ENCODE data around the gene CSMD2.
A peak's percentile ranks its signal among the peaks of the same experiment; 100 is the strongest.

The CSMD2 gene

GRCh38 chr1:33473900-33474299, 691.1 kb downstream of the CSMD2 start:
- TF ChIP-seq, protein P1, sequence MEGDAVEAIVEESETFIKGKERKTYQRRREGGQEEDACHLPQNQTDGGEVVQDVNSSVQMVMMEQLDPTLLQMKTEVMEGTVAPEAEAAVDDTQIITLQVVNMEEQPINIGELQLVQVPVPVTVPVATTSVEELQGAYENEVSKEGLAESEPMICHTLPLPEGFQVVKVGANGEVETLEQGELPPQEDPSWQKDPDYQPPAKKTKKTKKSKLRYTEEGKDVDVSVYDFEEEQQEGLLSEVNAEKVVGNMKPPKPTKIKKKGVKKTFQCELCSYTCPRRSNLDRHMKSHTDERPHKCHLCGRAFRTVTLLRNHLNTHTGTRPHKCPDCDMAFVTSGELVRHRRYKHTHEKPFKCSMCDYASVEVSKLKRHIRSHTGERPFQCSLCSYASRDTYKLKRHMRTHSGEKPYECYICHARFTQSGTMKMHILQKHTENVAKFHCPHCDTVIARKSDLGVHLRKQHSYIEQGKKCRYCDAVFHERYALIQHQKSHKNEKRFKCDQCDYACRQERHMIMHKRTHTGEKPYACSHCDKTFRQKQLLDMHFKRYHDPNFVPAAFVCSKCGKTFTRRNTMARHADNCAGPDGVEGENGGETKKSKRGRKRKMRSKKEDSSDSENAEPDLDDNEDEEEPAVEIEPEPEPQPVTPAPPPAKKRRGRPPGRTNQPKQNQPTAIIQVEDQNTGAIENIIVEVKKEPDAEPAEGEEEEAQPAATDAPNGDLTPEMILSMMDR (IDR thresholded peaks at IDR 0.05; ENCODE audit: insufficient read depth, low read length, missing control alignments), result no peak
- CTCF ChIA-PET, result interaction anchor here (1.0 to 11.0 kb wide), 7 partner anchors 8 to 176 kb away, joined by 3 to 436 read pairs (median 5); partner anchors contain the start of gene A3GALT2
- H3K4me3 ChIP-seq (ENCODE audit: low read depth, low read length), result no peak overlapping the region
- no peak for DNase-seq (ENCODE audit: low read depth, low spot score)
- POLR2A ChIA-PET, result no interaction called here

DNA sequence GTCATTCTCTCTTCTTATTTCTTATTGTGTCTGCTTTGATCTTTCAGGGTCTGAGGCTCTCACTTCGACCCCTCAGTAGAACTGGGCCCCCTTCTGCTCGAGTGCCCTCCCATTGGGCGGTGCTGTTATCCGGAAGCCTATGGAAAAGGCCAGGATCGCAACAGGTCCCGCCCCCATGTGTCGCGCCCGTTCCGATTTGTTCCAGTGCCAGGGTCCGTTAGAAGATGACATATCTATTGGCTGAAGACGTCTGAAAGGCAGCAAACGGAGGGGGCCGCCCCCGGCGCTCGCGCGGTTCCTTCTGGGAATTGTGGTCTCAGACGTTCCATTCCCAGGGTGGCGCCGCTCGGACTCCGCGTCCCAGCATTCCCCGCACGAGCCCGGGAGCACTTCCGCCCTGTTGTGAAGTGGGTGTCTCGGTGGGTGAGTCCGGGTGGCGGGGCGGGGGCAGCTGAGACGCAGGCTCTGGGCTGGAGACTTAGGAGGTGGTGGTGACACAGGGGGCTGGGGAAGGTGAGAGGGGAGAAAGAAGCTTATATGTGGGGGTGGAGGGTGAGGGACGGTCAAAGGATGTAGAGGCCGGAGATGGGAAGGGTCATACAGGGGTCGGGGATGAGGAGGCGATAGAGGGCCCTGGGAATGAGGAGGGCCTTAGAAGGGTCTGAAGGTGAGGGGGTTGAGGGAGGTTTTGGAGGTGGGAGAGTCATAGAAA, 692.6 kb downstream of the CSMD2 start, which contains the start of gene ZSCAN20:
Gene ZSCAN20, plus strand, starts transcription at position 377 of the 712 bp plus-strand sequence. CDS start 6,644 bp downstream, outside the sequence.
- CTCF ChIA-PET, result interaction anchor here (0.8 to 11.0 kb wide), 21 partner anchors 9 to 359 kb away, joined by 3 to 436 read pairs (median 6); no protein-coding TSS in a partner anchor
- TF ChIP-seq, protein P1 (IDR thresholded peaks at IDR 0.05; ENCODE audit: insufficient read depth, low read length, missing control alignments), result no peak
- DNase-seq (ENCODE audit: low read depth, low spot score), result peak; percentile 88
- POLR2A ChIA-PET, result interaction anchor here (0.6 to 1.0 kb wide), 2 partner anchors 13 to 140 kb away, joined by 3 read pairs; no protein-coding TSS in a partner anchor
- H3K4me3 ChIP-seq (ENCODE audit: low read depth, low read length), result peak within 1 kb of the TSS; percentile 91

- no peak overlapping the region for H3K4me3 ChIP-seq (ENCODE audit: low read depth, low read length)
- TF ChIP-seq, protein P1 (IDR thresholded peaks at IDR 0.05; ENCODE audit: insufficient read depth, low read length, missing control alignments), result no peak
- ChIA-PET POLR2A (no interaction called here), CTCF (interaction anchor here (0.6 to 11.0 kb wide), 65 partner anchors 8 to 386 kb away, joined by 3 to 436 read pairs (median 5); partner anchors contain the start of gene TRIM62)
- DNase-seq (ENCODE audit: low read depth, low spot score), result no peak
Measured at GRCh38 chr1:33471416-33471815, 693.6 kb downstream of the CSMD2 start.

DNA sequence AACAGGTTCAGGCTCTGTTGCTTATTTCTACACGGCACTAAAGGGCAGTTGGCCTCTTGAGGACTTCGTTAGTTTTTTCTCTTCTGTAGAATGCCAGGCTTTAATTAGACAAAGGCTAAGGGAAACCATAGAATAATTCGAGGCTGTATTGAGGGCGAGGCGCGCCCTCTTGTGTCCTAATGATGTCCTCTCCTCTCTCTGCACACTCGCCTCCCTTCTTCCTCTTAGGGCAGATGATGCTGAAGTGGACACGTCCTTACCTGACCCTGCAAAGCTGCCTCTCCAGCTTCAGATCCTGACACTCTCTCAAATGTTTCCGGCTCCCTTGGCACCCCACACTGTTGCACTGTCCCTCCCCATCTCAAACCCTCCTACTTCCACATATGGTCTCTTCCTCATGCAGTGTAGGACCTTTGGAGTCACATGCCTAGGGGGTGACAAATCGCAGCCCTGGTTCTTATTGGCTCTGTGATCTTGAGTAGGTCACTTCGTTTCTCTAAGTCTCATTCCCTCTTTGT, 694.5 kb downstream of the CSMD2 start:
- CTCF ChIA-PET, result interaction anchor here (0.6 to 11.0 kb wide), 67 partner anchors 8 to 385 kb away, joined by 3 to 436 read pairs (median 5); partner anchors contain the start of gene TRIM62
- POLR2A ChIA-PET, result interaction anchor here (1.1 kb wide), 1 partner anchor 123 kb away, joined by 3 read pairs; no protein-coding TSS in a partner anchor
- peak; percentile 63 for DNase-seq (ENCODE audit: low read depth, low spot score)
- TF ChIP-seq, protein P1 (IDR thresholded peaks at IDR 0.05; ENCODE audit: insufficient read depth, low read length, missing control alignments), result peak; percentile 79
- H3K4me3 ChIP-seq (ENCODE audit: low read depth, low read length), result no peak overlapping the region

GRCh38 chr1:33469691-33470090, 695.3 kb downstream of the CSMD2 start:
- TF ChIP-seq, protein P1 (IDR thresholded peaks at IDR 0.05; ENCODE audit: insufficient read depth, low read length, missing control alignments), result no peak
- H3K4me3 ChIP-seq (ENCODE audit: low read depth, low read length), result no peak overlapping the region
- ChIA-PET POLR2A (no interaction called here), CTCF (interaction anchor here (0.7 to 11.0 kb wide), 23 partner anchors 10 to 374 kb away, joined by 3 to 436 read pairs (median 5); no protein-coding TSS in a partner anchor)
- no peak for DNase-seq (ENCODE audit: low read depth, low spot score)

DNA sequence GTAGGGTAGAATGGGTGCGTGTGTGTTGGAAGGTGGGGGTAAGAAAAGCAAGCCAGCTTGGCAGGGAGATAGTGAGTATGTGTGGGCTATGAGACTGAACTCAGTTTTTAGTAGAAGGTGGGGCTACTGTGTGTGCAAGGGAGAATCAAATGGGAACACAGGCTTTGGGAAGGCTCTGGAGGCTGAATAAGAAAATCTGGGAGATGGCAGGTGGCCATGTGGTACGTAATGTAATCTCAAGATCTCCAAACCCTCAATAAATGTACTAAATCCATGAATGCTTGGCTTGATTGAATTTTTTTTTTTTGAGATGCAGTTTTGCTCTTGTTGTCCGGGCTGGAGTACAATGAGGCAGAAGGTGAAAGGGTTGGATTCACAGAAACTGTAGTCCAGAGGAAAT, 696.1 kb downstream of the CSMD2 start:
- H3K4me3 ChIP-seq (ENCODE audit: low read depth, low read length), result no peak overlapping the region
- CTCF ChIA-PET, result interaction anchor here (1.0 to 11.0 kb wide), 10 partner anchors 9 to 171 kb away, joined by 3 to 436 read pairs (median 4); no protein-coding TSS in a partner anchor
- POLR2A ChIA-PET, result interaction anchor here (0.7 kb wide), 1 partner anchor 97 kb away, joined by 3 read pairs; no protein-coding TSS in a partner anchor
- TF ChIP-seq, protein P1 (IDR thresholded peaks at IDR 0.05; ENCODE audit: insufficient read depth, low read length, missing control alignments), result no peak
- DNase-seq (ENCODE audit: low read depth, low spot score), result no peak

Measured in AG04449 (cell line).